RWPE2 (cell line): ENCODE measurements around the gene KMT5B.

Experiments
- ATAC-seq: fragments of 200-7000 bp; cut with Tn5 transposase; 3 replicates; pipeline ENCODE4 v1.9.1; 2021; ENCODE audit warnings: low read depth
- DNase-seq: peaks from one replicate; pipeline ENCODE4 v3.0.0-alpha.2; 2020; ENCODE audit warnings: low spot score
- H3K27ac ChIP-seq: fragments of 450-650 bp; 2 replicates; pipeline ENCODE4 v1.5.1; 2017; ENCODE audit warnings: mild to moderate bottlenecking; ENCODE audit not compliant: poor library complexity, severe bottlenecking
- H3K27me3 ChIP-seq: fragments of 250-450 bp; sonication (Bioruptor Pico); 2 replicates; pipeline ENCODE4 v1.5.1; 2021; ENCODE audit warnings: mild to moderate bottlenecking, moderate library complexity; ENCODE audit not compliant: insufficient read depth, poor library complexity, severe bottlenecking
- H3K36me3 ChIP-seq: fragments of 250-450 bp; sonication (Bioruptor Pico); 2 replicates; pipeline ENCODE4 v1.5.1; 2020; ENCODE audit warnings: low read depth, mild to moderate bottlenecking, moderate library complexity
- H3K4me1 ChIP-seq: fragments of 250-450 bp; sonication (Bioruptor Pico); 2 replicates; pipeline ENCODE4 v1.5.1; 2021; ENCODE audit warnings: mild to moderate bottlenecking, moderate library complexity; ENCODE audit not compliant: insufficient read depth, poor library complexity, severe bottlenecking
- H3K4me3 ChIP-seq: fragments of 250-450 bp; sonication (Bioruptor Pico); 2 replicates; pipeline ENCODE4 v1.5.1; 2021; ENCODE audit warnings: mild to moderate bottlenecking, moderate library complexity; ENCODE audit not compliant: severe bottlenecking
- H3K9me3 ChIP-seq: fragments of 250-450 bp; sonication (Bioruptor Pico); 2 replicates; pipeline ENCODE4 v1.5.1; 2021; ENCODE audit warnings: mild to moderate bottlenecking, moderate library complexity; ENCODE audit not compliant: severe bottlenecking
- CTCF ChIP-seq: fragments of 450-650 bp; IDR thresholded peaks from one replicate; pipeline ENCODE4 v1.5.1; 2017; ENCODE audit warnings: mild to moderate bottlenecking, moderate library complexity; ENCODE audit not compliant: poor library complexity, severe bottlenecking

The KMT5B gene

GRCh38 chr11:68213135-68213515, at the start of gene KMT5B:
KMT5B (minus strand) TSS chr11:68213296; CDS start chr11:68190076, 23,220 bp downstream.
- H3K4me1 ChIP-seq = peaks cover 6% of the 10 kb centered on the region
- TF ChIP-seq CTCF = no peak
- peak within 1 kb of the TSS; percentile 93 for H3K27ac ChIP-seq
- DNase-seq (no peak), ATAC-seq (no peak)
- peak within 1 kb of the TSS; percentile 59 for H3K4me3 ChIP-seq
- H3K27me3 ChIP-seq = no peaks in the 10 kb centered on the region
- no peaks in the 10 kb centered on the region for H3K36me3 ChIP-seq
- no peaks in the 10 kb centered on the region for H3K9me3 ChIP-seq

- no peak for DNase-seq
- no peak for ATAC-seq
- no peak for TF ChIP-seq CTCF
- H3K9me3 ChIP-seq = no peaks in the 10 kb centered on the region
- no peaks in the 10 kb centered on the region for H3K4me1 ChIP-seq
- no peaks in the 10 kb centered on the region for H3K27me3 ChIP-seq
- no peak overlapping the region for H3K4me3 ChIP-seq
- no peak overlapping the region for H3K27ac ChIP-seq
- H3K36me3 ChIP-seq = peaks cover 36% of the 10 kb centered on the region
Observed at GRCh38 chr11:68262544-68262827, 49.4 kb upstream of the KMT5B start.

- no peak overlapping the region for H3K27ac ChIP-seq
- no peaks in the 10 kb centered on the region for H3K9me3 ChIP-seq
- no peak overlapping the region for H3K4me3 ChIP-seq
- H3K4me1 ChIP-seq = no peaks in the 10 kb centered on the region
- ATAC-seq (no peak), DNase-seq (no peak)
- TF ChIP-seq CTCF = no peak
- H3K27me3 ChIP-seq = no peaks in the 10 kb centered on the region
- H3K36me3 ChIP-seq = peaks cover 31% of the 10 kb centered on the region
Observed at GRCh38 chr11:68261749-68262543, 48.9 kb upstream of the KMT5B start.

- DNase-seq = no peak
- Histone ChIP-seq H3K4me1 (no peaks in the 10 kb centered on the region), H3K27ac (no peak overlapping the region), H3K9me3 (no peaks in the 10 kb centered on the region), H3K36me3 (peaks cover 22% of the 10 kb centered on the region), H3K27me3 (no peaks in the 10 kb centered on the region), H3K4me3 (no peak overlapping the region)
- TF ChIP-seq CTCF = no peak
- no peak for ATAC-seq
Observed at GRCh38 chr11:68261006-68261405, 47.9 kb upstream of the KMT5B start.

GRCh38 chr11:68260484-68260883, 47.4 kb upstream of the KMT5B start:
- ATAC-seq (no peak), DNase-seq (no peak)
- Histone ChIP-seq H3K36me3 (peaks cover 16% of the 10 kb centered on the region), H3K9me3 (no peaks in the 10 kb centered on the region), H3K27ac (no peak overlapping the region), H3K4me1 (no peaks in the 10 kb centered on the region), H3K4me3 (no peak overlapping the region), H3K27me3 (no peaks in the 10 kb centered on the region)
- no peak for TF ChIP-seq CTCF
